Left cardiac atrium (tissue), 4 donors: Measurements from ENCODE around the gene EML4. TPM values are rescaled to one million over a fixed set of nuclear protein-coding genes. Genes with fewer than 3 reads are reported as not detected.
"Not testable (repeated sequence)": the region's sequence is repeated elsewhere in the genome, so short reads cannot be mapped to it uniquely, and the experiment has no call there.

ENCODE experiments used
- ATAC-seq, 2 donors: fragments of 200-7000 bp; cut with Tn5 transposase; one replicate each; pipeline ENCODE4 v1.9.1; 2020; ENCODE audit warnings: mild to moderate bottlenecking in 2 of 2, moderate library complexity in 2 of 2
- DNase-seq: peaks from one replicate; pipeline ENCODE4 v3.0.0-alpha.2; 2020
- intact Hi-C, 2 donors: fragments of 100-400 bp; cut with DNase I; formaldehyde crosslinking; loops; one replicate each; pipeline versions ENCODE4 v1.14.1 to v1.15.1; 2022 to 2023
- total RNA-seq, 2 donors: library from RNA; stranded (reverse); fragmentation: NEBNext Ultra II Directional; extraction: Animal tissue kit (Norgen Biotek cat#: 25700); gene quantifications; one replicate each; pipeline ENCODE4 v1.2.1, GENCODE V29; 2021
- donor health status: DM: no; HTN: yes; CAD: no.
- donor health status: DM: no; HTN: yes; CAD: no; lungs with severe emphysema.
- donor health status: DM: yes; HTN: yes; CAD: no.
- donor health status: Dilated cardiomyopathy.

The EML4 gene
- total RNA-seq, 2 donors from 2014 or later, result 8.5 to 12.4 TPM

GRCh38 chr2:42334865-42335264, 165.7 kb downstream of the EML4 start:
- intact Hi-C loops, DNase-seq, ATAC-seq: not testable (repeated sequence)

- DNase-seq (no peak), ATAC-seq (no peak)
- intact Hi-C loops, result no loop called here
These were observed 166.5 kb downstream of the EML4 start for GRCh38 chr2:42335514-42336104.

GRCh38 chr2:42336361-42336965, 167.3 kb downstream of the EML4 start:
- ATAC-seq (no peak), DNase-seq (no peak)
- intact Hi-C loops, result no loop called here

GRCh38 chr2:42337356-42337820, 168.2 kb downstream of the EML4 start:
- no peak for ATAC-seq

GRCh38 chr2:42337846-42338566, 168.9 kb downstream of the EML4 start:
- intact Hi-C loops, result no loop called here
- ATAC-seq, result no peak
- DNase-seq, result no peak

More at GRCh38 chr2:42337356-42337820, 168.2 kb downstream of the EML4 start:
- intact Hi-C loops, result no loop called here
- DNase-seq, result no peak

GRCh38 chr2:42338567-42339190, 169.5 kb downstream of the EML4 start:
- intact Hi-C loops, result no loop called here
- ATAC-seq, result no peak
- no peak for DNase-seq

GRCh38 chr2:42339191-42339912, 170.2 kb downstream of the EML4 start:
- intact Hi-C loops, result no loop called here
- ATAC-seq (no peak), DNase-seq (no peak)

GRCh38 chr2:42340045-42340937, 171.1 kb downstream of the EML4 start:
- ATAC-seq, result no peak
- DNase-seq, result no peak
- intact Hi-C loops, result no loop called here

- DNase-seq (no peak), ATAC-seq (no peak)
- intact Hi-C loops, result no loop called here
These were observed 171.9 kb downstream of the EML4 start for GRCh38 chr2:42340938-42341636.

GRCh38 chr2:42342061-42342794, 173.1 kb downstream of the EML4 start:
- ATAC-seq (peak; percentile 82 to 87), DNase-seq (no peak)
- intact Hi-C loops, result no loop called here

- DNase-seq (no peak), ATAC-seq (peak in 1 of 2 donors; percentile 4)
- intact Hi-C loops, result no loop called here
These were observed 173.7 kb downstream of the EML4 start for GRCh38 chr2:42342795-42343241.

GRCh38 chr2:42345986-42346385, 176.8 kb downstream of the EML4 start:
- intact Hi-C loops, result no loop called here
- no peak for ATAC-seq
- no peak for DNase-seq

- DNase-seq, ATAC-seq, intact Hi-C loops: not testable (repeated sequence)
These were observed 177.7 kb downstream of the EML4 start for GRCh38 chr2:42346856-42347255.

GRCh38 chr2:42347518-42347917, 178.4 kb downstream of the EML4 start:
- ATAC-seq, intact Hi-C loops, DNase-seq: not testable (repeated sequence)

- DNase-seq (no peak), ATAC-seq (no peak)
- intact Hi-C loops, result no loop called here
These were observed 179.1 kb downstream of the EML4 start for GRCh38 chr2:42348113-42348805.

GRCh38 chr2:42350434-42351063, 181.4 kb downstream of the EML4 start:
- DNase-seq (no peak), ATAC-seq (no peak)
- intact Hi-C loops, result no loop called here
